GM21723 (cell line): ENCODE measurements around the gene TTC36.

Source experiments
- ATAC-seq: cut with Tn5 transposase; IDR thresholded peaks from one replicate; pipeline ENCODE4 v1.9.1; 2021; ENCODE audit warnings: mild to moderate bottlenecking, moderate library complexity; ENCODE audit not compliant: unreplicated experiment

TTC36 gene

DNA sequence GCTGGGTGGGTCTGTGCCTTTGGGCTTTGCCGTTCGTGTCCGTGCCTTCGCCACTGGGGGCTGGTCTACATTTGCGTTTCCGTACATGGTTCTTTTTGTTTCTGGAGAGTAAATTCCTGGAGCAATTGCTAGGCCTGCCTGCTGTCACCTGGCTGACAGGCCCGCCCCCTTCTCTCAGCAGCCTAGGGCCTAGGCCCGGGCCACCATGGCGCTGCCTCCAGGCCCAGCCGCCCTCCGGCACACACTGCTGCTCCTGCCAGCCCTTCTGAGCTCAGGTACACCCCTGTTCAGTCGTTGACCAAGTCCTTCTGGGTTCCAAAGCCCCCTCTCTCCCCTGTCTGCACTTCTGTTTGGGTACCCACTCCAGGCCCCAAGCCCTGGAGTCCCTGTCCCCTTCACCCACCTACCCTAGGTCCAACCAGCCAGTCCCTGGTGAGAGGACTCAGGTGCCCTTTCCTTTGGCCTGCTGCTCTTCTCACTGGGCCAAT, 4.4 kb downstream of the TTC36 start:
- ATAC-seq = no peak

DNA sequence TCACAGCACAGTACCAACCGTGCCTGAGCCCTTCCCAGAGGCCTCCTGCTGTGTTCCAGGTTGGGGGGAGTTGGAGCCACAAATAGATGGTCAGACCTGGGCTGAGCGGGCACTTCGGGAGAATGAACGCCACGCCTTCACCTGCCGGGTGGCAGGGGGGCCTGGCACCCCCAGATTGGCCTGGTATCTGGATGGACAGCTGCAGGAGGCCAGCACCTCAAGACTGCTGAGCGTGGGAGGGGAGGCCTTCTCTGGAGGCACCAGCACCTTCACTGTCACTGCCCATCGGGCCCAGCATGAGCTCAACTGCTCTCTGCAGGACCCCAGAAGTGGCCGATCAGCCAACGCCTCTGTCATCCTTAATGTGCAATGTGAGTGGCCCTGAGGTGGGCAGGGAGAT, 4.8 kb downstream of the TTC36 start:
- no peak for ATAC-seq

DNA sequence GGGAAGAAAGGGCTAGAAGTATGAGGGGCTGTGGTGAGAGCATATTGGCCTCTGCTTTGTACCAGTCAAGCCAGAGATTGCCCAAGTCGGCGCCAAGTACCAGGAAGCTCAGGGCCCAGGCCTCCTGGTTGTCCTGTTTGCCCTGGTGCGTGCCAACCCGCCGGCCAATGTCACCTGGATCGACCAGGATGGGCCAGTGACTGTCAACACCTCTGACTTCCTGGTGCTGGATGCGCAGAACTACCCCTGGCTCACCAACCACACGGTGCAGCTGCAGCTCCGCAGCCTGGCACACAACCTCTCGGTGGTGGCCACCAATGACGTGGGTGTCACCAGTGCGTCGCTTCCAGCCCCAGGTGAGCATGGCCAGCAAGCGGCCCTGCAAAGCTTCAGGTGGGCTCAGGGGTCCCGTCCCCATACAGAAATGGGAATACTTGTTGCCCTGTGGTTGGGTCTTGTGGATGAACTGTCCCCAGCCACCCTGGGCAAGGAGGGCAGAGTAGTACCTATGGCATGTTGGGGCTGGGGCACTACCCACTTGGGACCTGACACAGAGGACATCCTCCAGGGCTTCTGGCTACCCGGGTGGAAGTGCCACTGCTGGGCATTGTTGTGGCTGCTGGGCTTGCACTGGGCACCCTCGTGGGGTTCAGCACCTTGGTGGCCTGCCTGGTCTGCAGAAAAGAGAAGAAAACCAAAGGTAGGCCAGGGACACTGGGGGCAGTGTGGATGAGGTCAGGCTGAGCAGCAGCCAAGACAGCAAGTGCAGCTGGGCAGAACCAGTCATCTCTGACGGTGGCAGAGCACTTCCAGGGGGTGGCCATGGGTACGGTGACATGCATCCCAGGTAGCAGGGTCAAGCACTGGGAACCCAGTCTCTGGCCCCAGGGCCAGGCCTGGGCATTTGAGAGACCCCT, 5.8 kb downstream of the TTC36 start:
- ATAC-seq = no peak

DNA sequence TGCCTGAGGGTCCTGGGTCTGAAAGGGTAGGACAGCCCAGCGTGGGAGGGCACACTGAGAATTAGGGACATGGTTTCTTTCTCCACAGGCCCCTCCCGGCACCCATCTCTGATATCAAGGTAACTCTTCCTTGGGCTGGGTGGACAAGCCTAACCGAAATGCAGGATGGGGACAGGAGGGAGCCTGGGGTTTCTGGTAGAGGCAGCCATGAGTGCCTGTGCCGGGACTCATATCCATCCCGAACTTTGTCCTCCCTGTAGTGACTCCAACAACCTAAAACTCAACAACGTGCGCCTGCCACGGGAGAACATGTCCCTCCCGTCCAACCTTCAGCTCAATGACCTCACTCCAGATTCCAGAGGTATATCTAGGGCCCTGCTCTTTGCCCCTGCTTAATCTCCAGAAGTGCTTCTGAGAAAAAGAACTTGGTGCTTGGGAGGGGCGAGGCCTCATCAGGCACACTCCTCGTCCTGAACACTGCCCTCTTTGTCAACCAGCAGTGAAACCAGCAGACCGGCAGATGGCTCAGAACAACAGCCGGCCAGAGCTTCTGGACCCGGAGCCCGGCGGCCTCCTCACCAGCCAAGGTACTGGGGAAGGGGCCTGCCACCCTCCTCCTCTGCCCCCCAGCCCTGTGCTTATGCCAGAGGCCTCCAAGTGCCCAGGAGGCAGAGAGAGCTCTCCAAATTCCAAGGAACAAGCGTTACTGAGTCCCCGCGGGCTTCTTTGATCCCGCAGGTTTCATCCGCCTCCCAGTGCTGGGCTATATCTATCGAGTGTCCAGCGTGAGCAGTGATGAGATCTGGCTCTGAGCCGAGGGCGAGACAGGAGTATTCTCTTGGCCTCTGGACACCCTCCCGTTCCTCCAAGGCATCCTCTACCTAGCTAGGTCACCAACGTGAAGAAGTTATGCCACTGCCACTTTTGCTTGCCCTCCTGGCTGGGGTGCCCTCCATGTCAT, 6.8 kb downstream of the TTC36 start:
- ATAC-seq = no peak

DNA sequence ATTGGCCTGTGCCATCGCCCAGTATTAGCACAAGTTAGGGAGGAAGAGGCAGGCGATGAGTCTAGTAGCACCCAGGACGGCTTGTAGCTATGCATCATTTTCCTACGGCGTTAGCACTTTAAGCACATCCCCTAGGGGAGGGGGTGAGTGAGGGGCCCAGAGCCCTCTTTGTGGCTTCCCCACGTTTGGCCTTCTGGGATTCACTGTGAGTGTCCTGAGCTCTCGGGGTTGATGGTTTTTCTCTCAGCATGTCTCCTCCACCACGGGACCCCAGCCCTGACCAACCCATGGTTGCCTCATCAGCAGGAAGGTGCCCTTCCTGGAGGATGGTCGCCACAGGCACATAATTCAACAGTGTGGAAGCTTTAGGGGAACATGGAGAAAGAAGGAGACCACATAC, 8.0 kb downstream of the TTC36 start:
- ATAC-seq = no peak

DNA sequence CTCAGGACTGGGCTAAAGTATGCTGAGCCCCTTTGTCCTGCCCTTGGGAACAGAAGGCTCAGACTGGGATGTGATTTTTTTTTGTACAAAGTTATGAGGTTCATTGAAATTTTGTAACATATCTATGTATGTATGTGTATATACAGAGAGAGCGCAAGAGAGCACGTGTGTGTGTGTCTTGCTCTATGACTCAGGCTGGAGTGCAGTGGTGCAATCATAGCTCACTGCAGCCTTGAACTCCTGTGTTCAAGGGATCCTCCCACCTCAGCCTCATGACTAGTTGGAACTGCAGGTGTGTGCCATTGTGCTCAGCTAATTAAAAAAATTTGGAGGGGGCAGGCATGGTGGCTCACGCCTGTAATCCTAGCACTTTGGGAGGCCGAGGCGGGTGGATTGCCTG, 9.5 kb downstream of the TTC36 start:
- ATAC-seq = no peak

DNA sequence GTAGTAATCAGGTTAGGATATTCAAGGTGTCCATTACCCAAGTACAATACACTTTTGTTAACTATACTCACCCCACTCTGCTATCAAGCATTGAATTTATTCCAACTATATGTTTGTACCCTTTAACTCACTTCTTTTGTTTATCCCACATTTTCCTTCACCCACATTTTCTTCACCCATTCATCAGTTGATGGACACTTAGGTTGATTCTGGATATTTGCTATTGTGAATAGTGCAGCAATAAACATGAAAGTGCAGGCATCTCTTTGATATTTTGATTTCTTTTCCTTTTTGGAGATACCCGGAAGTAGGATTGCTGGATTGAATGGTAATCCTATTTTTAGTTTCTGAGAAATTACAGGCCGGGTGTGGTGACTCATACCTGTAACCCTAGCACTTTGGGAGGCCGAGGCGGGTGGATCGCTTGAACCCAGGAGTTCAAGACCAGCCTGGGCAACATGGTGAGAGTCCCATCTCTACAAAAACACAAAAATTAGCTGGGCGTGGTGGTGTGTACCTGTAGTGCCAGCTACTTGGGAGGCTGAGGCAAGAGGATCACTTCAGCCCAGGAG, 10.2 kb downstream of the TTC36 start:
- ATAC-seq = no peak

DNA sequence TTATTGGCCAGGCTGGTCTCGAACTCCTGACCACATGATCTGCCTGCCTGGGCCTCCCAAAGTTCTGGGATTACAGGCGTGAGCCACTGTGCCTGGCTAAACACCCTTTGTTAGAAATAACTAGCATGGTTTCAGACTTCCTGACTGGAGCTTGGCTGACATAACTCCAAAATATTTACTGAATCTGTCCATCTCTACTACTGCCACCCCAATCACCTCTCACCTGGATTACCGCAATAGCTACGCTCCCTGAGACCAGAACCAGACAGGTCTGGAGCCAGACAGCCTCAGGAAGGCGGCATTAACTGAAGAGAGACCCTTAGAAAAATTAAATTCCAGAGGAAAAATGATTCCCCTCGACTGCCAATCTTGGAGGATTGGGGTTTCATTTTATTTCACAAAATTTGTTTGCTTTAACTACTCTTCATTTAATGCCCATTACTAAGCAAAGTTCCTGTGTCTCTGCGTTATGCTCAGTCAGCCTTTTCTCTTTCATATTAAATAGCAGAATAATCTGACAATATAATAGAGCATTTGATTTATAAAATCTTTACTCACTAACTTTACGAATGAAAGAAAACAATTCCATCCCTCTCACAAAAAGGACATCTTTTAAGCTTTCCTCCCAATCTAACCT, 16.9 kb downstream of the TTC36 start:
- no peak for ATAC-seq

DNA sequence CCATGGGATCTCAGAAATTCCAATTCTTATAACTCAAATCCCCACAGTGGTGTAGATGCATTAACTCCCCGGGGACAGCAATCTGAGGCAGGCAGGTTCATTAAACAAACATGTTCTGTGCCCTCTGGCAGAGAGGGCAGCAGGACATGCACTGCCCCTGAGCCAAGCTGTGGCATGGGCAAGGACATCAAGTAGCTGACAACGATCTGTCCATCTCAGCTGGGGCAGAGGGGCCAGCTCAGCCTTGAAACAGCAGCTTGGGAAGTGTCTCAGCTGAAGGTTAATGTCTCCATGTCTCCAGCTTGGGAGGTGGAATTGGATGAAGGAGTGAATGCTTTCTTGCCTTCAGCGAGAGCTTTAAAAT, 17.4 kb downstream of the TTC36 start:
- ATAC-seq = no peak

DNA sequence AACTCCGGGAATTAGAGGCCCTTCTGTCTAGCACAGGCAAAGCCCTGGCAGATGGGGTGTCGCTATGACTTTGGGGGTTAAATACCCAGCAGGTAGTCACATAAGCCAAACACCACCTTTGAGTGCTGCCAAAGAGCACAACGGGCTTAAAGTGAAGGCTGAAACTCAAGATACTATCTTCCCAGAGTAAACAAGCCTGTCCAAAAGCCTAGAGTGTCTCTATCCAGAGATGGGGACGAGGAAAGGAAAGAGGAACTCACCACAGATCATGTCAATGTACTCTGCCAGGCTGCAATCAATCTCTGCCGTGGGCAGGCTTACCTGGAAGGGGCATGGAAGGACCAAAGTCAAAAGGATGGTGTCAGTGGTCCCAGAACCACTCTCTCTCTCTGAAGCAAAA, 18.3 kb downstream of the TTC36 start:
- ATAC-seq = no peak

DNA sequence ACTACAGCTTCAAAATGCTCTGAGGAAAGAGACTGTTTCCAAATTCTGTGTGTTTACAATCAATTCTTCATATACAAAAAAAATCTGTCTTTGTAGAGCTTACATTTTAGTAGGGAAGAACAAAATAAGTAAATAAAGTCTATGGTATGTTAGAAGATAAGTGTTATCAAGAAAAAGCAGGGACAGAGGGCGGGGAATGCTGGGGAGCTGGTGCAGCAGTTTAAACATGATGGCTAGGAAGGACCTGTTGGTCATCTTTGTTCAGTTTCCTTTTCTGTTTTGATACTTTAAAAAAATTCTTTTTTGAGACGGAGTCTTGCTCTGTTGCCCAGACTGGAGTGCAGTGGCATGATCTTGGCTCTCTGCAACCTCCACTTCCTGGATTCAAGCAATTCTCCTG, 19.9 kb downstream of the TTC36 start:
- ATAC-seq = no peak

DNA sequence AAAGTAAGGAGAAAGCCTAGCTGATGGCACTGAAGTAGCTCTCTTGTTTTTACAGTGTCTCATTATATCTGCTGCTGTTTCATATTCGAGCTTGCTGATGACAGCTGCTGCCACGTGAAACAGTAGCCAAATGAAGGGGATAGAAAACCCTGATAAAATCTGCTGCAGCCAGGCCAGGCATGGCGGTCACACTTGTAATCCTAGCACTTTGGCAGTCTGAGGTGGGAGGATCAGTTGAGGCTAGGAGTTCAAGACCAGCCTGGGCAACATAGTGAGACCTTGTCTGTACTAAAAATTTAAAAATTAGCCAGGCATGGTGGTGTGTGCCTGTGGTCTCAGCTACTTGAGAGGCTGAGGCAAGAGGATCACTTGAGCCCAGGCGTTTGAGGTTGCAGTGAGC, 25.1 kb downstream of the TTC36 start:
- ATAC-seq = no peak

DNA sequence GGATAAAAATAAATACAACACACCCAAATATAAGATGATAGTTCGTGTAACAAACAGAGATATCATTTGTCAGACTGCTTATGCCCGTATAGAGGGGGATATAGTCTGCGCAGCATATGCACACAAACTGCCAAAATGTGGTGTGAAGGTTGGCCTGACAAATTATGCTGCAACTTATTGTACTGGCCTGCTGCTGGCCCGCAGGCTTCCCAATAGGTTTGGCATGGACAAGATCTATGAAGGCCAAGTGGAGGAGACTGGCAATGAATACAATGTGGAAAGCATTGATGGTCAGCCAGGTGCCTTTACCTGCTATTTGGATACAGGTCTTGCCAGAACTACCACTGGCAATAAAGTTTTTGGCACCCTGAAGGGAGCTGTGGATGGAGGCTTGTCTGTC, 33.5 kb downstream of the TTC36 start:
- no peak for ATAC-seq

DNA sequence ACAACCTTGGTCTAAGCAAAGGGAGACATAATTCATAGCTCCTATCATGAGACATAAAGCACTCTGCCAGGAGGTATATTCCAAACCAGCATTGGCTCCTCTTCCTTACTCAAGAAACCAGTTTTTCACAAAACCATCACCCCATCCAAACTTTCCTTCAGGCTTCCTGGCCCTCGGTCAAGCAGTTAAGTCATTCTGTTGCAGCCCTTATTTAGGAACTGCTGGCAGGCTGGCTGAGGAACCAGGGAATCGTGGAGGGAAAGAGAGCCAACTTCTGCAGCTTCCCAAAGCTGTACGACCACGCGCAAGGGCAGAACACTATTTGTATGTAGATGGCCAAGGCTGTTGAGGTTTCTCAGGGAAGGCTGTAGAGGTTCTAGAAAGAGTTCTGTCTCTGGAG, 37.8 kb downstream of the TTC36 start:
- ATAC-seq = no peak

DNA sequence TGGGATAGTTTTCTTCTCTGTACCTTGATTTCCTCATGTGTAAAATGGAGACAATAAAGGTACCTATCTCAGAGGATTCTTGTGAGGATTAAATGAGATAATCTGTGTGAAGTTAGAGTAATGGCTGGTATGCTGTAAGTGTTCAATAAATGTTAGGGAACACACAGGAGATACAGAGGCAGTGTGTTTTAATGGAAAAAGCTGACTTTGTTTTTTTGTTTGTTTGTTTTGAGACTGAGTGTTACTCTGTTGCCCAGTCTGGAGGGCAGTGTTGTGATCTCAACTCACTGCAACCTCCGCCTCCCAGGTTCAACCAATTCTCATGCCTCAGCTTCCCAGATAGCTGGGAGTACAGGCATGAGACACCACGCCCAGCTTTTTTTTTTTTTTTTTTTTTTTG, 42.4 kb downstream of the TTC36 start:
- no peak for ATAC-seq

DNA sequence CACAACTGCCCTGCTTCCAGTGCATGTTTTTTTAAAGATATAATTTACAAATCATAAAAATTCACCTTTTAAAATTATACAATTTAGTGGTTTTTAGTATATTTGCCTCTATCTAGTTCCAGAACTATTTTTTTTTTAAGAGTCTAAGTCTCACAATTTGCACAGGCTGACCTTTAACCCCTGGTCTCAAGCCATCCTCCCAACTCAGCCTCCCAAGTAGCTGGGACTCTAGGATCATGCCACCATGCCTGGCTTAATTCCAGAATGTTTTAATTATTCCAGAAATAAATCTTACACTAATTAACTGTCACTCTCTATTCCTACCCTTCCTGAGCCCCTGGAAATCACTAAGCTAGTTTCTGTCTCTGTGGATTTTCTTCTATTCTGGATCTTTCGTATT, 43.5 kb downstream of the TTC36 start:
- no peak for ATAC-seq

DNA sequence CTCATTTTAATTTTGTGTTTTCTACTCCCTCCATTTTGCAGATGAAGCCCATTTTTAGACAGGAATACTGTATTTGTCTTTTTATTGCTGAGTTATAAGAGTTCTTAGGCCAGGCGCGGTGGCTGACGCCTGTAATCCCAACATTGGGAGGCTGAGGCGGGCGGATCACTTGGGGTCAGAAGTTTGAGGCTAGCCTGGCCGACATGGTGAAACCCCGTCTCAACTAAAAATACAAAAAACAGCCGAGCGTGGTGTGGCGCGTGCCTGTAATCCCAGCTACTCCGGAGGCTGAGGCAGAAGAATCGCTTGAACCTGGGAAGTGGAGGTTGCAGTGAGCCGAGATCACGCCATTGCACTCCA, 44.4 kb downstream of the TTC36 start:
- peak; percentile 20 for ATAC-seq

DNA sequence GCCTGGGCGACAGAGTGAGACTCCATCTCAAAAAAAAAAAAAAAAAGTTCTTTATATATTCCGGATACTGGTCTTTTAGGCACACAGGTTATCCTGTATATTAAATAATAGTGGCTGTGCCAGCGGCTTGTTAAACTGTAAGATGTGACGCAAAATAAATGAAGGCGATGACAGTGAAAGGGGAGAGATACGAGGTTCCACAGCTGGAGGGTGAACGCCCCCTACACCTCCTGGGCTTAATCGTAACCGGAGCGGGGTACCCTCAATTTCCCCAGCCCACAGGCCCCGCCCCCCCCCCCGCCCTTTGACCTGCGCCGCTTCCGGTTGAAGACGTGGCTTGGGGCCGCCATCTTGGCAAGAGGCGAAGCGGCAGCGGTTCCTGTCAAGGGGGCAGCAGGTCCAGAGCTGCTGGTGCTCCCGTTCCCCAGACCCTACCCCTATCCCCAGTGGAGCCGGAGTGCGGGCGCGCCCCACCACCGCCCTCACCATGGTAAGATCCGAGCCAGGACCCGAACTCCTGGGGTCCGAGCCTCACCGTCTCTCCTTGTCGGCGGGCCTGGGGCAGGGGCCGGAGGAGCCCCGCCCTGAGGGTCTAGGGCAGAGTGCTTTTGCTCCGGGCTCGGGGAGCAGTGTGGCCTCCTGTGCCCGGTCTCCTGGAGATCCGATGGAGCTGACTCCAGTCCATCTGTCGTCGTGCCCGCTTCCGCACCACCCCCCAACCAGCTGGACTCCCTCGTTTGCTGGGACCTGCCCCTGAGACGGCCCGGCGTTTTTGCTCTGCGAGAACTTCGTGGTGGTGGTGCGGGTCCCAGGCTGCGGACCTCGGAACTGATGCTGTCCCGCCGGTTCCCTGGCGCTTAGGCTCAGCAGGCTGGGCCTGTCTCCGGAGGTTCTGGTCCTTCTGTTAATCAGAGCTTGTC, 45.0 kb downstream of the TTC36 start, which contains the start of gene ARCN1:
Gene ARCN1 (plus strand): TSS at position 349 of the 920 bp plus-strand sequence. CDS start 139 bp downstream, at position 488.
- peak; percentile 75 for ATAC-seq

DNA sequence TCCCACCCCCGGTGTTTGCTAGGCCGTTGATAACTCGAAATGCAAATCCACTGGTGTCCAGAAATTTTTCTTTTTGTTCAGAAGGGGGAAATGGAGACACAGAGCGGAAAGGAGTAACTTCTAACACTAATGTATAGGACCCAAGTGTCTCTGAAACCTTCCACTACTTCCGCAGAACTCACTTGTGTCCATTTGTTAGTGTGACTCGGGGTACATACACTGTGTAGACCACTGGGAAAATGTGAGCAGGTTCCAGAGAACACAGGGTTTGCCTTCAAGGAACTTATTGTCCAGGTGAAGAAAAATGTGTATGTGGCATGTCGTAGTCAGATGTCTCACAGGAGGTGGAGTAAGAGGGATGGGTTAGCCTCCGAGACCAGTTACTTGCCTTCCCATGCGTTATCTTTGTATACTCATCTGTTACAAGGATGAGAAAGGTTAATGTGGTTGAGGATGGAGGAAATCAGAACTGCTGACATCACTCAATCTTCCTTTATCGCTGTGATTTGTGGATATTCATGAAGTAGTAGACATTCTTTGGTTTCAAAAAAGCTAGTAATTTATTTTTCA, 45.8 kb downstream of the TTC36 start:
- peak; percentile 37 for ATAC-seq
